Activated CD8-positive, alpha-beta memory T cell treated with anti-CD3 and anti-CD28 coated beads for 1 hour (primary cell): Measurements from ENCODE around the gene POLG.
"Not testable (repeated sequence)": the region's sequence is repeated elsewhere in the genome, so short reads cannot be mapped to it uniquely, and the experiment has no call there.

Experiments used
- DNase-seq, 2 donors: peaks; one replicate each; pipeline ENCODE4 v3.0.0-alpha.2; 2020; ENCODE audit warnings: low read depth in 1 of 2; ENCODE audit errors: extremely low read depth in 1 of 2

The POLG gene

GRCh38 chr15:89291934-89292438, 42.6 kb downstream of the POLG start:
- DNase-seq: no peak

DNA sequence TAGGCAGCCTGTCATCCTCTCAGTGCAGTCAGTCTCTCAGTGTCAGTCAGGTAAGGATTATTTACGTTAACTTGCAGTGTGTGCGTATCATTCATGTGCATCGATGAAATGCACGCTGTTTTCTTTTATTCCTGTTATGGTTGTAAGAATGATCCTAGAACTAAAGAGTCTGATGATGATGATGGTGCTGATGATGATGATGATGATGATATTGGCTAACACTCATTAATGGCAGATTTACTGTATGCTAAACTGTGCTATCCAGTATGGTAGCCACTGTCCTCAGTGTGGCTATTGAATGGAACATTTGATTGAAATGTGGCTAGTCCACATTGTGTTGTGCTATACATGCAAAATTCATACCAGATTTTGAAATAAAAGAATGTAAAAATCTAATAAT, 51.4 kb downstream of the POLG start:
- DNase-seq: no peak

GRCh38 chr15:89282631-89283030, 52.0 kb downstream of the POLG start:
- no peak for DNase-seq

DNA sequence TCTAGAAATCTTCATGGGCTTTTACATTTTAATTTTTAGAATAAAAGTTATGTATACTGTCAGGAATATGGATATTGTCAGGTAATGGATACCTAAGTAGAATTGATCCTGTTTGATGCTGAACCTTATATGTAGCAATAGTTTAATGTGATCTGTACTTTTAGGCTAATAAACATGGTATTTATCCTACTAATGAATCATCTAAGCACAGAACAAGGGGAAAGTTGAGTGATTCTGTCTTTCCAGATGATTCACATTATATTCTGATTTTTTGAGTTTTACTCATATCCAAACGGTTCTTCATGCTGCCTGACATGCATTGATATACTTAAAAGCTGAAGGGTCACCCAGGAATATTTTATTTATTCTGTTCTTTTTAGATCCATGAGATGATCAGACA, 56.3 kb downstream of the POLG start:
- DNase-seq: no peak

GRCh38 chr15:89277281-89277680, 57.3 kb downstream of the POLG start:
- not testable (repeated sequence) for DNase-seq
